ENCODE data around the gene ZNF219. TPM values are rescaled to one million over a fixed set of nuclear protein-coding genes. Genes with fewer than 3 reads are reported as not detected.

ZNF219 gene
- 21.2 to 30.3 TPM (median 29.2 TPM) in 5 replicates for total RNA-seq (2022; extraction: Qiagen RNA extraction; ENCODE audit: low read depth)

GRCh38 chr14:21098076-21098891 is at the start of gene ZNF219:
TSS of gene ZNF219 (minus strand) at chr14:21098655. CDS start at chr14:21093591, 5,064 bp downstream.

GRCh38 chr14:21100931-21101330 is 2.5 kb upstream of the ZNF219 start, which contains the start of gene TMEM253:
TSS of gene TMEM253 (plus strand) at chr14:21101066. CDS start at chr14:21101344, 278 bp downstream.

GRCh38 chr14:21070083-21070609 is 28.3 kb downstream of the ZNF219 start, which contains the start of gene ARHGEF40:
TSS of gene ARHGEF40 (plus strand) at chr14:21070304. CDS start at chr14:21070397, 93 bp downstream.

GRCh38 chr14:21057803-21058675 is 40.4 kb downstream of the ZNF219 start, which contains the start of gene RNASE8:
TSS of gene RNASE8 (plus strand) at chr14:21057822. CDS start at chr14:21057893, 71 bp downstream.

GRCh38 chr14:21041676-21042433 is 56.6 kb downstream of the ZNF219 start, which contains the start of gene RNASE7:
TSS of gene RNASE7 (plus strand) at chr14:21042362. CDS start at chr14:21042993, 631 bp downstream.

Other genes starting within 250 kb of the ZNF219 start
- gene RNASE3, start 207.3 kb downstream of the ZNF219 start, total RNA-seq (2022; extraction: Qiagen RNA extraction; ENCODE audit: low read depth) = not detected in 5 replicates
- gene RNASE2, start 143.2 kb downstream of the ZNF219 start, total RNA-seq (2022; extraction: Qiagen RNA extraction; ENCODE audit: low read depth) = not detected in 5 replicates
- 69.5 to 77.9 TPM (median 73.5 TPM) in 5 replicates for gene METTL17, start 108.7 kb downstream of the ZNF219 start, total RNA-seq (2022; extraction: Qiagen RNA extraction; ENCODE audit: low read depth)
- not detected in 5 replicates for gene SLC39A2, start 99.4 kb downstream of the ZNF219 start, total RNA-seq (2022; extraction: Qiagen RNA extraction; ENCODE audit: low read depth)
- 2.5 to 3.5 TPM (median 3.1 TPM) in 5 replicates for gene NDRG2, start 73.6 kb downstream of the ZNF219 start, total RNA-seq (2022; extraction: Qiagen RNA extraction; ENCODE audit: low read depth)
- gene TPPP2, start 68.4 kb downstream of the ZNF219 start, total RNA-seq (2022; extraction: Qiagen RNA extraction; ENCODE audit: low read depth) = not detected in 5 replicates
- gene RNASE13, start 63.8 kb downstream of the ZNF219 start, total RNA-seq (2022; extraction: Qiagen RNA extraction; ENCODE audit: low read depth) = not detected in 5 replicates
- not detected in 5 replicates for gene RNASE7, start 56.3 kb downstream of the ZNF219 start, total RNA-seq (2022; extraction: Qiagen RNA extraction; ENCODE audit: low read depth)
- not detected in 5 replicates for gene RNASE8, start 40.8 kb downstream of the ZNF219 start, total RNA-seq (2022; extraction: Qiagen RNA extraction; ENCODE audit: low read depth)
- gene ARHGEF40, start 28.4 kb downstream of the ZNF219 start, total RNA-seq (2022; extraction: Qiagen RNA extraction; ENCODE audit: low read depth) = 9.2 to 13.5 TPM (median 12.9 TPM) in 5 replicates
- gene TMEM253, start 2.4 kb upstream of the ZNF219 start, total RNA-seq (2022; extraction: Qiagen RNA extraction; ENCODE audit: low read depth) = 0.40 to 1.1 TPM (median 0.80 TPM) in 5 replicates
- gene OR5AU1, start 57.4 kb upstream of the ZNF219 start, total RNA-seq (2022; extraction: Qiagen RNA extraction; ENCODE audit: low read depth) = 0.02 TPM in 1 of 5 replicates, not detected in the others
- gene HNRNPC, start 170.8 kb upstream of the ZNF219 start, total RNA-seq (2022; extraction: Qiagen RNA extraction; ENCODE audit: low read depth) = 789 to 1,071 TPM (median 851 TPM) in 5 replicates
- gene RPGRIP1, start 181.4 kb upstream of the ZNF219 start, total RNA-seq (2022; extraction: Qiagen RNA extraction; ENCODE audit: low read depth) = 0.21 to 0.51 TPM (median 0.34 TPM) in 5 replicates

Measured in A549 treated with CpdA at 1 μM for 4 hours (cell line).